Measurements from ENCODE around the gene TRMT11. TPM values are rescaled to one million over a fixed set of nuclear protein-coding genes. Genes with fewer than 3 reads are reported as not detected.
A peak's percentile ranks its signal among the peaks of the same experiment; 100 is the strongest.

The TRMT11 gene
- total and polyA plus RNA-seq, 10 of the 15 experiments (the other 5 are each of a cell fraction or from before 2014, with no cell fraction given) = 34.0 to 81.1 (median 43.7) TPM

DNA sequence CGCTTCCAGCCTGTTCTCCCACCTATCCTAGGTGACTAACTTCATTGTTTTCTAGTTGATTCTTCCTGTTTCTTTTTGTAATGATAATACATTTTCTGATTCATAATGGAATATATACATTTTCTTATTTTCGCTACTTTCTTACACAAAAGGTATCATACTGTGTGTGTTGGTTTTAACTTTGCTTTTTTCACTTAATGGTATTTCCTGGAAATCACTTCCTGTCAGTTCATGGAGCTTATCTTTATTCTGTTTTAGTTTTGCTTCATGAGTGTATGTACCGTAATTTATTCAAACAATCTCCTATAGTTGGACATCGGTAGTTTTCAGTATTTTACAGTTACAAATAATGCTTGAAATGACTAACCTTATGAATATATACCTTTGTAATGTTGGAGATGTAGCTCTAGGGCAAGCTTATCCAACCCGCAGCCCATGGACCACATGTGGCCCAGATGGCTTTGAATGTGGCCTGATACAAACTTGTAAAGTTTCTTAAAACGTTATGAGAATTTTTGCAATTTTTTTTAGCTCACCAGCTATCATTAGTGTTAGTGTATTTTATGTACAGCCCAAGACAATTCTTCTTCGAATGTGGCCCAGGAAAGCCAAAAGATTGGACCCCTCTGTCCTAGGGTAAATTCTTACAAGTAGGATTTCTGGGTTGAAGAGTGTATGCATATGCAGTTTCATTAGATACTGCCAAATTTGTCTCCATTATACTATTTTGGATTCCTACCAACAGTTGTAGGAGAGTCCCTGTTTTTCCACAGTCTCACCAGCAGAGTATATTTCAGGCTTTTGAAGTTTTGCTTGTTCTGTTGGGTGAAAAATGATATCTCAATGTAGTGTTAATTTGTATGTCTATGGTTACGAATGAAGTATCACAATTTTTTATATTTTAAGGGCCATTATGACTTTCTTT lies 16.7 kb downstream of the TRMT11 start:
- Histone ChIP-seq H3K4me2 (ENCODE audit: control insufficient read depth, insufficient read depth) (no peak overlapping the region), H3K36me3 (ENCODE audit: control insufficient read depth in 2 of 2, insufficient read depth in 2 of 2, low read length in 1 of 2) (peaks cover 0 to 24% of the 10 kb centered on the region in 2 experiments; a peak in 2 of 4 replicates), H4K20me1 (ENCODE audit: control insufficient read depth, insufficient read depth) (no peaks in the 10 kb centered on the region), H3K27me3 (replicated peaks in 1 of 2; ENCODE audit: control insufficient read depth in 2 of 2, insufficient read depth in 2 of 2, low read length in 1 of 2) (no peaks in the 10 kb centered on the region), H2AFZ (ENCODE audit: control insufficient read depth, low read depth, low read length) (no peak overlapping the region), H3K9ac (ENCODE audit: control insufficient read depth, insufficient read depth, low read length) (no peak overlapping the region), H3K4me3 (no peak overlapping the region), H3K27ac (ENCODE audit: control insufficient read depth, insufficient read depth) (no peak overlapping the region), H3K4me1 (ENCODE audit: control insufficient read depth, insufficient read depth, low read length) (no peaks in the 10 kb centered on the region; the same call in 1 of the 2 replicates), H3K79me2 (ENCODE audit: control insufficient read depth, insufficient read depth, low read length) (no peaks in the 10 kb centered on the region; the same call in none of the 2 replicates), H3K9me3 (replicated peaks; ENCODE audit: control insufficient read depth, insufficient read depth, low read length) (no peaks in the 10 kb centered on the region)
- BruUV-seq (replicated peaks) = no TSS peak
- no peak for DNase-seq (ENCODE audit: low read depth, low spot score)
- POLR2A ChIA-PET = no interaction called here
- FAIRE-seq = peak; percentile 31
- no peak for ATAC-seq
- in situ Hi-C loops (cut with MboI) (loop anchor here (25.0 kb wide), 1 partner anchor 659 kb away; no protein-coding TSS in a partner anchor), intact Hi-C loops (cut with micrococcal nuclease; ENCODE audit: unreplicated experiment) (no loop called here)
- RAD21 ChIA-PET (ENCODE audit: unreplicated experiment) = no interaction called here
- TF ChIP-seq KAT2A (conservative IDR thresholded peaks at IDR 0.05; ENCODE audit: control insufficient read depth, low read depth, low read length) (no peak), SIN3A (IDR thresholded peaks at IDR 0.05; ENCODE audit: low read depth, low read length) (no peak), KLF5 (IDR thresholded peaks at IDR 0.05; ENCODE audit: partially characterized antibody) (no peak), NFXL1 (IDR thresholded peaks at IDR 0.05; ENCODE audit: borderline replicate concordance) (no peak), ZNF274 (IDR thresholded peaks at IDR 0.05; ENCODE audit: insufficient read depth, insufficient read length) (no peak)
- TF ChIP-seq, protein P1, sequence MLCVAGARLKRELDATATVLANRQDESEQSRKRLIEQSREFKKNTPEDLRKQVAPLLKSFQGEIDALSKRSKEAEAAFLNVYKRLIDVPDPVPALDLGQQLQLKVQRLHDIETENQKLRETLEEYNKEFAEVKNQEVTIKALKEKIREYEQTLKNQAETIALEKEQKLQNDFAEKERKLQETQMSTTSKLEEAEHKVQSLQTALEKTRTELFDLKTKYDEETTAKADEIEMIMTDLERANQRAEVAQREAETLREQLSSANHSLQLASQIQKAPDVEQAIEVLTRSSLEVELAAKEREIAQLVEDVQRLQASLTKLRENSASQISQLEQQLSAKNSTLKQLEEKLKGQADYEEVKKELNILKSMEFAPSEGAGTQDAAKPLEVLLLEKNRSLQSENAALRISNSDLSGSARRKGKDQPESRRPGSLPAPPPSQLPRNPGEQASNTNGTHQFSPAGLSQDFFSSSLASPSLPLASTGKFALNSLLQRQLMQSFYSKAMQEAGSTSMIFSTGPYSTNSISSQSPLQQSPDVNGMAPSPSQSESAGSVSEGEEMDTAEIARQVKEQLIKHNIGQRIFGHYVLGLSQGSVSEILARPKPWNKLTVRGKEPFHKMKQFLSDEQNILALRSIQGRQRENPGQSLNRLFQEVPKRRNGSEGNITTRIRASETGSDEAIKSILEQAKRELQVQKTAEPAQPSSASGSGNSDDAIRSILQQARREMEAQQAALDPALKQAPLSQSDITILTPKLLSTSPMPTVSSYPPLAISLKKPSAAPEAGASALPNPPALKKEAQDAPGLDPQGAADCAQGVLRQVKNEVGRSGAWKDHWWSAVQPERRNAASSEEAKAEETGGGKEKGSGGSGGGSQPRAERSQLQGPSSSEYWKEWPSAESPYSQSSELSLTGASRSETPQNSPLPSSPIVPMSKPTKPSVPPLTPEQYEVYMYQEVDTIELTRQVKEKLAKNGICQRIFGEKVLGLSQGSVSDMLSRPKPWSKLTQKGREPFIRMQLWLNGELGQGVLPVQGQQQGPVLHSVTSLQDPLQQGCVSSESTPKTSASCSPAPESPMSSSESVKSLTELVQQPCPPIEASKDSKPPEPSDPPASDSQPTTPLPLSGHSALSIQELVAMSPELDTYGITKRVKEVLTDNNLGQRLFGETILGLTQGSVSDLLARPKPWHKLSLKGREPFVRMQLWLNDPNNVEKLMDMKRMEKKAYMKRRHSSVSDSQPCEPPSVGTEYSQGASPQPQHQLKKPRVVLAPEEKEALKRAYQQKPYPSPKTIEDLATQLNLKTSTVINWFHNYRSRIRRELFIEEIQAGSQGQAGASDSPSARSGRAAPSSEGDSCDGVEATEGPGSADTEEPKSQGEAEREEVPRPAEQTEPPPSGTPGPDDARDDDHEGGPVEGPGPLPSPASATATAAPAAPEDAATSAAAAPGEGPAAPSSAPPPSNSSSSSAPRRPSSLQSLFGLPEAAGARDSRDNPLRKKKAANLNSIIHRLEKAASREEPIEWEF (IDR thresholded peaks at IDR 0.05; ENCODE audit: insufficient replicate concordance, low read depth, low read length) = no peak
- TF ChIP-seq, protein P2, sequence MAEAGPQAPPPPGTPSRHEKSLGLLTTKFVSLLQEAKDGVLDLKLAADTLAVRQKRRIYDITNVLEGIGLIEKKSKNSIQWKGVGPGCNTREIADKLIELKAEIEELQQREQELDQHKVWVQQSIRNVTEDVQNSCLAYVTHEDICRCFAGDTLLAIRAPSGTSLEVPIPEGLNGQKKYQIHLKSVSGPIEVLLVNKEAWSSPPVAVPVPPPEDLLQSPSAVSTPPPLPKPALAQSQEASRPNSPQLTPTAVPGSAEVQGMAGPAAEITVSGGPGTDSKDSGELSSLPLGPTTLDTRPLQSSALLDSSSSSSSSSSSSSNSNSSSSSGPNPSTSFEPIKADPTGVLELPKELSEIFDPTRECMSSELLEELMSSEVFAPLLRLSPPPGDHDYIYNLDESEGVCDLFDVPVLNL (IDR thresholded peaks at IDR 0.05; ENCODE audit: low read depth, low read length) = no peak
- TF ChIP-seq, protein P3, sequence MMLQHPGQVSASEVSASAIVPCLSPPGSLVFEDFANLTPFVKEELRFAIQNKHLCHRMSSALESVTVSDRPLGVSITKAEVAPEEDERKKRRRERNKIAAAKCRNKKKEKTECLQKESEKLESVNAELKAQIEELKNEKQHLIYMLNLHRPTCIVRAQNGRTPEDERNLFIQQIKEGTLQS (IDR thresholded peaks at IDR 0.05; ENCODE audit: borderline replicate concordance, extremely low read depth, low read depth, low read length) = no peak
- CTCF ChIA-PET = interaction anchor here (1.5 to 2.1 kb wide), 4 partner anchors 9 to 357 kb away, joined by 3 to 5 read pairs (median 4); no protein-coding TSS in a partner anchor
- WGBS (ENCODE audit: insufficient coverage, insufficient replicate concordance, low lambda C conversion rate, missing lambda C conversion rate) = 95% methylated on average over 8 of the region's 8 CpGs
- SMC1A ChIA-PET (ENCODE audit: uncharacterized antibody, unreplicated experiment) = interaction anchor here (1.8 to 5.4 kb wide), 2 partner anchors 8 to 15 kb away, joined by 5 to 39 read pairs; no protein-coding TSS in a partner anchor
